Right hindlimb (tissue), 1 donor: ENCODE data around the gene SRR.
"Not testable (repeated sequence)": the region's sequence is repeated elsewhere in the genome, so short reads cannot be mapped to it uniquely, and the experiment has no call there.

Experiments used
- DNase-seq: peaks from one replicate; pipeline ENCODE4 v3.0.0-alpha.2; 2018

The SRR gene

DNA sequence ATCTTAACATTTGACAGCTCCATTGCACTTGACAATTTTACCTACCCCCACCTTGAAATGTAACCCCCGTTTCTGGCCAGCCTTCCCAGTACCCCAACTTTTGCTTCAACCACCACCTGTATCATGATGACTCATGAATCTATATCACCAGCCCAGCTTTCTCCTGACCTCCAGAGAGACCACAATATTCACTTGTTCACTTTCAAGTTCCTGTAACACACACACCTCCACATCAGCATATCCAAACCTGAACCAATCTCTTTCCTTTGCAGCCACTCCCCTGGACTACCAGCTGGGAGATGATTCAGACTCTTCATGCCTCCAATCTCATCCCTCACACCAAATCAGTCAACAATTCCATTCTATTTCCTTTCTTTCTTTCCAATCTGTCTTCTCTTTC is 8.2 kb upstream of the SRR start:
- DNase-seq, result no peak

GRCh38 chr17:2297023-2297422 is 6.7 kb upstream of the SRR start:
- DNase-seq, result no peak

GRCh38 chr17:2299136-2299535 is 4.6 kb upstream of the SRR start:
- DNase-seq, result no peak

DNA sequence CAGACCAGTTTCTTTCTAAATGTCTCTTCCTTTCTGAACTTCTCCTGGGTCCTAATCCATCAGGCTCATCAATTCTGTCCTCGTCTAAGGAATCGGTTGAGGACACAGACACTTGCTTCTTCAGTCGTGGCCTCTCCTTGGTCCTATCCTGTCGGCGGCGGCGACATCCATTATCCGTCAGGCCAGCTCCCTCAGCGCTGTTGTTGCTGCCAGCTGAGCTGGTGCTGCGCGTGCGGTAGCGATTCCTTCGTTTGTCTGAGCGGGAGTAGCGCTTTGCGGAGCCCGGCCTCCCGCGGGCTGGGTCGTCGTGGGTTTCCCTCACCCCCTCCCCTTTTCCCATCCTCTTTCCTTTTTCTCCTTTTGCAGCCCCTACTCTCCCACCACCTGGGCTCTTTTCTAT is 4.0 kb upstream of the SRR start:
- no peak for DNase-seq

DNA sequence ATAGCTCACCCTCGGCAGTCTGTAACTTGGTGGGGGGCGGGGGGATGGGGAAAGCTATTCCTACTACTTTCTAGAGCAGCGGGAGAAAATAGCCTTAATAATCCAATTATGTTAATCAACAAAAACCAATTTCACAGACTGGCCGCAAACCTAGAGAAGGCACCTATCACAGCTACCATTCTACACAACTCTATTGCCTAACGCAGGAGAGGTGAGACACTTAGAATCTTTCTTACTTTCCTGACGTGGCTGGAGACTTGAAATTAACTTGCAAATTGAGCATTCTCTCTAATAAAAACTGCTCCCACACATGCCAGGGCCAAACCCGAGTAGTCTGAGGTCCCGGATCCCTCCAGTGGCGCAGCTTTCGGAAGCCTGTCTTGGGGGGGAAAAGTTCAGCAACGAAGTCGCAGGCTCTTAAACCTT is 959 bp upstream of the SRR start:
- no peak for DNase-seq

DNA sequence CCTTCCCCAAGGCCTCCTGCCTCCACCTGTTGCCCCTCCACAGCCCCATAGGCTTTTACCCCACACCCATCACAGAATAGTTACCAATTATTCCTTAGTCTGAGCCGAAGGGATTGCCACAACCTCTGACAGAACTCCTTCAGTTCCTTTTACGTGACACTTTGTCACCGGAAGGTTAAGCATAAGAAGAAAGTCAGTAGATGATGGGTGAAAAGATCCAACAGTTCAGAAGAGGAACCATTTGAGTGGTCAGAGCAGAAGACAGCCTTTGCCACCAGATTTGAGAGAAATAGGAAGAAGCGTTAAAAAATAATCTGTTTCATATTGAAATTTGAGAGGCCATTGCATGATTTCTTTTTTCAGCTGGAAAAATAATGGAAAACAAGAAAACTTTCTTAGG is 1.2 kb downstream of the SRR start:
- DNase-seq, result no peak

- no peak for DNase-seq
Observed at GRCh38 chr17:2309338-2310154, 5.8 kb downstream of the SRR start.

- DNase-seq, result no peak
Observed at GRCh38 chr17:2312736-2313135, 9.0 kb downstream of the SRR start.

GRCh38 chr17:2316916-2317205 is 13.1 kb downstream of the SRR start:
- DNase-seq, result not testable (repeated sequence)

GRCh38 chr17:2317796-2318195 is 14.0 kb downstream of the SRR start:
- DNase-seq, result no peak

DNA sequence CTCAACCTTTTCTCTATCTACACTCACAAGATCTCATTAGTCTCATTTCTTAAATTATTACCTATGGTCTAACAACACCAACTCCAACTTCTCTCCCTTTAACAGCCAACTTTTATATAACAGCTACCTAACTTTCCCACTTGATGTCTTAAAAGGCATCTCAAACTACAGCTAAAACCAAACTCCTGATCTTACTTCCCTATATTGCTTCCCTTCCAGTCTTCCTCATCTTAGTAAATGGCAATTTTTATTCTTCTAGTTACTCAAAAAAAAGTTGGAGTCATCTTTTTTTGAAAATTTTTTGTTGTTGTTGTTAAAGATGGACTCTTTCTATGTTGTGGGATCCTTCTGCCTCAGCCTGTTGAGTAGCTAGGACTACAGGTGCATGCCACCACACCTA is 15.3 kb downstream of the SRR start:
- no peak for DNase-seq

GRCh38 chr17:2321399-2321798 is 17.6 kb downstream of the SRR start:
- no peak for DNase-seq

- DNase-seq, result no peak
Observed at GRCh38 chr17:2323629-2324314, 20.0 kb downstream of the SRR start.

GRCh38 chr17:2331303-2331702 is 27.6 kb downstream of the SRR start:
- no peak for DNase-seq

- DNase-seq, result no peak
Observed at GRCh38 chr17:2335726-2336214, 32.0 kb downstream of the SRR start.

DNA sequence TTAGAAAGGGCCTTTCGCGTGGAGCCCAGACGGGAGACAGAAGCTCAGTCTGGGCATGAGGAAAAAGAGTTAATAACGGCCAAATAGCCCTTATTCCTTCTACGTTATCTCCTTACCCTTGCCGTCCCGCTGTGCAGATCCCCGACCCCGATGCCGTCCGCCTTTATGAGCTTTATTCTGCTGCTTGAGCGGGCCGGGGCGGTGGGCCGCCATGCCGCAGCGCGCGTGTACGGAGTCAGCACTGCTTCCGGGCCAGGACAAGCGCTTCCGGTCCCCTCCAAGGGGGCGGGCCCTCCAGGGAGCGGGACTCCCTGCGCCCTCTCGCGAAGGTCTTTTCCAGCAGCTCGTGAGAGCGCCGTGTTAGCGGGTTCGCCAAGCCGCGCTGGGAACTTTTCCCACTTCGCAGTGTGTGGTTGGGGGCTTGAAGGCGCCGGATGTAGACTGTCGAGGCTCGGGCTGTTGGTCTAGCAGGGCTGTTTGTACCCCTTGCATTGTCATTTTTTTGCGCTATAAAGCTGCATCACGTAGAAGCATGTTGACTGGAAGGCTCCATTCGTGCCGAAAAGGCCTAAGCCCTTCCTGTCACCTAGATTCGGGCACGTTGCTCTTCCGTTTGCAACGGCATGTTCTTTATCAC is 32.6 kb downstream of the SRR start, which contains the start of gene TSR1:
TSS of gene TSR1 (minus strand) at position 243 of the 637 bp plus-strand sequence. CDS start at position 213, 30 bp downstream.
- DNase-seq, result peak; percentile 95

DNA sequence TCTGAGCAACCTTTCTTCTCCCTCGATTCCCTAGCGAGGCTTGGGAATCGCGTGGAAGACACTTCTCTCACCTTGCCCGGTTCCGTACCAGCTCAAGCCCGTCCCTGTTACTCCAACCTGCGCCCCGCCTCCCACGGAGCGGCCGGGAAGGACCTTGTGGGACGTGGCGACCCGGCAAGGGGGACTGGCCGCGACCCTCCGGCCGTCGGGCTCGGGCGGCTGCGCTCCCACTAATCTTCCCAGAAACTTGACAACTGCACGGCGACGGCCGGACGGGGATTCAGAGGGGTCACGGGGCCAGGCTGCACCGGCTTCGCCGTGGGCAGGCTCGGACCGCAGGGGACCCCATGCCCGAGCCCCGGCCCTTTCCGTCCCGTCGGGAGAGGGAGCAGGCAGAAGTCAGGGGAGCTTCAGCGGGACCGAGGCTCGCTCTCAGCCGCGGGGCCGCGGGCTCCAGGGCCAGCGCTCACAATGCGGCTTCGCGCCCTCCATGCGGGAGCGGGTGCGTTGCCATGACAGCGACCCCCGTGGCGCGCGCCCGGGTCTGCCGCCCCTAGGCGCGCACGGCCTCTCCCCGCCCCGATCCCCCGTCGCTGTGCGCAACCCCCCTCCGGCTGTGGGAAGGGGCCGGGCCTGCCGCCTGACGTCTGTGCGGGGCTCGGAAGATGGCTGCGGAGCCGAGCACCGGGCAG is 33.2 kb downstream of the SRR start, which contains the start of gene SGSM2:
TSS of gene SGSM2 (plus strand) at position 650 of the 692 bp plus-strand sequence. CDS start 188 bp downstream, outside the sequence.
- peak; percentile 85 for DNase-seq

DNA sequence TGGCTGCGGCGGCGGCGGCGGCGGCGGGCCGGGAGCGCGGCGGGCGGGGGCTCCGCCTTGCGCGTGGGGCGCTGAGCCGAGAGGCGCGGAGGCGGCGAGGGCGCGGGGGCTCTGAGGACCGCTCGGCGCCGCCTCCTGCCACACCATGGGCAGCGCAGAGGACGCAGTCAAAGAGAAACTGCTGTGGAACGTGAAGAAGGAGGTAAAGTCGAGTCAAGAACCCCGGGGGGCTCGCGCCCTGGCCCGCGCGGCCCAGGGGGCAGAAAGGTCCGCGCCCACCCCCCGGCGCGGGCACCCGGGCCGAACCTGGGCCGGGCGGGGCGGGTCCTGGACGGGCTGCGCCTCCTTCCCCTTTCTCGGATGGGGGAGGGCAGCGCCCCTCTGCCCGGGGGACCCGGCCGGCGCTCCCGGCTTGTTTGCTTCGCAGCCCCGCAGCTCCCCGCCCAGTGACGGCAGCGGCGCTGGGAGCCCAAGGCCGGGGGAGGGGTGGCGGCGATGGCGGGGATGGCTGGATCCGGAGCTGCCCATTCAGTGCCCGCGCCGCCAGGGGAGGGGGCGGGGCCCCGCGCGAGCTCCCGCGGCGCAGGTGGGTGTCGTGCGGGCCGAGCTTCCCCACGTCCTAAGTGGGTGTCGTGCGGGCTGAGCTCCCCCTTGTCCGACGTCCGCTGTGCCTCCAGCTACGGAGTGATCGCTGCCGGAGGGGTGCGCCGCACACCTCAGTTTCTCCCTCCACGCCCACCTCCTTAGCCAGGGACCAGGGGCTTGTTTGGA is 34.0 kb downstream of the SRR start:
- peak; percentile 63 for DNase-seq

DNA sequence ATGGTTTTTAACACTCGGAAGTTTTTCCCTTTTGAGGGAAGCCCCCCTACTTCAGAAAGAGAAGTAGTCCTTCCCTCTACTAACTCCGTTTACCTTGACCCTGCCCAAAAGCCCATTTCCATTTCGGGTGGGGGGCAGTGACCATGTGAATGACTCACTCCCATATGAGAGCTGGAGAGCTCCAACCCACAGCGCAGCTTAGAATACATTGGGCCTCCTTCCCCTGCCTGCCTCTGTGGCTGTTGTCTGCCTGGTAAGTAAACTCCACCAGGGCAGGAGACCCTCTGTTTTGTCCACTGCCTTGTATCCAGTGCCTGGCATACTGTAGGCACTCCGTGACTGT is 34.5 kb downstream of the SRR start:
- DNase-seq, result no peak

DNA sequence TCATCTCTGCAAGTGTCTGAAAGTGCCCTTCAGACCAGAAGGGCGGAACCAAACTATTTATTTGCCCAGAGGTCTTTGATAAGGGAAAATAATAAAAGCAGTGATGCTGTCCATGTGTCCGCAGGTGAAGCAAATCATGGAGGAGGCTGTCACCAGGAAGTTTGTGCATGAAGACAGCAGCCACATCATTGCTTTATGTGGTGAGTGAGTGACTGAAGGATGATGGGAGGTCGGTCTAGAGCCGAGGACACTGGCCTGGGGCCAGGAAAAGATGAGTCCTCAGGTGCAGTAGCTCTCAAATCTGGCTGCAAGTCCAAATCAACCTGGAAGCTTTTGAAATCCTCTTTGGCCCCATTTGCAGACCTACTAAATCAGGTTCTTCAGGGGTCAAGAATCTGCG is 39.7 kb downstream of the SRR start:
- no peak for DNase-seq

DNA sequence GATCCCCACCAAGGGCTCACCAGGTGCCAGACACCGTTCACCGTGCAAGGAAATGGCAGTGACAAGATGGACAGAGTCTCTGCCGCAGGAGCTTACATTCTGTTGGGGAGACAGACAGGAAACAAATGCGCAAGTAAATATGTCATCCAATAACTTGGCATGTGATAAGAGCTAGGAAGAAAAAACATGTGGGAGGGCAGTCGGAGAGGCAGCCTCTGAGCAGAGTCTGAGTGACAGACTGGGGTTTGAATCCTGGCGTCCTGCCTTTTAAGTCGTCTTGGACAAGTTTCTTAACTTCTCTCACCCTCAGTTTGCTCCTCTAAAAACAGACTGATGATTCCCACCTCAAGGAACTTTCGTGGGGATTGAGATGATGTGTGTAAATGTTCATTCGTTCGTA is 40.8 kb downstream of the SRR start:
- no peak for DNase-seq

GRCh38 chr17:2346475-2346874 is 42.7 kb downstream of the SRR start:
- no peak for DNase-seq
